HUES64 (cell line): ENCODE measurements around the gene GRK6.

Experiments used
- H3K27ac ChIP-seq: 2 replicates; pipeline ENCODE4 v1.7.0; 2013; ENCODE audit warnings: low read depth, low read length, inconsistent platforms
- H3K27me3 ChIP-seq: 2 replicates; pipeline ENCODE4 v1.6.1; 2013; ENCODE audit warnings: mild to moderate bottlenecking, low read length; ENCODE audit not compliant: insufficient read depth
- H3K36me3 ChIP-seq: 2 replicates; pipeline ENCODE4 v1.6.1; 2013; ENCODE audit warnings: mild to moderate bottlenecking, low read length; ENCODE audit not compliant: insufficient read depth
- H3K4me1 ChIP-seq: 2 replicates; pipeline ENCODE4 v1.6.1; 2013; ENCODE audit warnings: mild to moderate bottlenecking, low read length, moderate library complexity; ENCODE audit not compliant: insufficient read depth
- H3K4me3 ChIP-seq: 2 replicates; pipeline ENCODE4 v1.5.1; 2013; ENCODE audit warnings: mild to moderate bottlenecking, low read length, moderate library complexity
- H3K9ac ChIP-seq: 2 replicates; pipeline ENCODE4 v1.6.1; 2013; ENCODE audit warnings: mild to moderate bottlenecking, low read depth, low read length
- H3K9me3 ChIP-seq: 2 replicates; pipeline ENCODE4 v1.6.1; 2013; ENCODE audit warnings: low read depth, low read length; ENCODE audit not compliant: insufficient read depth
- WGBS: fragments of 150-250, 120-280 bp; methylation state at CpG from one replicate; pipeline ENCODE4 v1.1.7; 2013; ENCODE audit warnings: missing lambda C conversion rate; 5-methylcytosine and 5-hydroxymethylcytosine counted together

GRK6 gene

DNA sequence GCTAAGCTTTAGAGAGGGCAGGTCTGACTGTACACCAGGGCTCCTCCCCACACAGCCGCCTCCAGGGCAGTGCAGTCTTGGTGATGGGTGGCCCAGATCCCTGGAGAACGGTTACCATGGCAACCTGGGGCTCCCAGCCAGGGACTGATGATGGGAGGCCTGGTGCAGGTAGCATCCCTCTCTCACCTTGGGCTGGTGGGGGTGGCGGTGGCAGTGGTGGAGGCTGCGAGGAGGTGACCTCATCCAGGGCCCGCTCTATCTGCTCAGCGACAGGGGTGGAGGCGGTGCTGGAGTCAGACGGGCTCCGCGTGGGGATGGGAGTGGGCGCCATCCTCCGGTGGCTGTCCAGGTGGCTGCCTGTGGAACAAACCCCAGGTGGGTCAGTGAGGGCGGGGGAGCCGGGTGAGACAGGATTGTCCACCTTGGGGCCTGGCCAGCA, 32.5 kb downstream of the GRK6 start:
- Histone ChIP-seq H3K9ac (no peak overlapping the region), H3K4me3 (no peak overlapping the region), H3K36me3 (peaks cover 62% of the 10 kb centered on the region), H3K9me3 (no peaks in the 10 kb centered on the region), H3K27me3 (peaks cover under 1% of the 10 kb centered on the region; the same call in 1 of the 2 replicates), H3K4me1 (peaks cover 11% of the 10 kb centered on the region; the same call in 1 of the 2 replicates), H3K27ac (0 out of 2 replicates have a peak overlapping the region, but pooled peaks have one; percentile 25)
- 95% methylated on average over 14 of the region's 14 CpGs for WGBS

DNA sequence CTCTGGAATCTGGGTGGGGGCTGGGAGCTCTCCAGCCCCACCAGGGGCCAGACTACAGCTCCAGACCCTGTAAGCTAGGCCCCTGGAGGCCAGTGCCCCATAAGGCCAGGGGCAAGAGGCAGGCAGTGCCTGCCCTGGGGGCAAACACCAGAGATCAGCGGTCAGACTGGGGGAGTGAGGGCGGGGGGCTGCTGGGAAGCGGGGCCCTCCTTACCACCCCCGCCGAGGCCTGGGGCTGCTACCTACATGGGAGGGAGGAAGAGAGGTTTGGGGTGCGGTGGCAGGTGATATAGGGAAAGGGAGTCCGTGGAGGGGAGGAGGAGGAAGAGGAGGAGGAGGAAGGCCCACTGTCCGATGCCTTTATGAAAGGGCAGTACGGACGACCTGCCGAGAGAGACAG, 32.9 kb downstream of the GRK6 start:
- no peak overlapping the region for H3K4me3 ChIP-seq
- H3K36me3 ChIP-seq = peaks cover 62% of the 10 kb centered on the region
- peaks cover 10% of the 10 kb centered on the region; the same call in 1 of the 2 replicates for H3K4me1 ChIP-seq

DNA sequence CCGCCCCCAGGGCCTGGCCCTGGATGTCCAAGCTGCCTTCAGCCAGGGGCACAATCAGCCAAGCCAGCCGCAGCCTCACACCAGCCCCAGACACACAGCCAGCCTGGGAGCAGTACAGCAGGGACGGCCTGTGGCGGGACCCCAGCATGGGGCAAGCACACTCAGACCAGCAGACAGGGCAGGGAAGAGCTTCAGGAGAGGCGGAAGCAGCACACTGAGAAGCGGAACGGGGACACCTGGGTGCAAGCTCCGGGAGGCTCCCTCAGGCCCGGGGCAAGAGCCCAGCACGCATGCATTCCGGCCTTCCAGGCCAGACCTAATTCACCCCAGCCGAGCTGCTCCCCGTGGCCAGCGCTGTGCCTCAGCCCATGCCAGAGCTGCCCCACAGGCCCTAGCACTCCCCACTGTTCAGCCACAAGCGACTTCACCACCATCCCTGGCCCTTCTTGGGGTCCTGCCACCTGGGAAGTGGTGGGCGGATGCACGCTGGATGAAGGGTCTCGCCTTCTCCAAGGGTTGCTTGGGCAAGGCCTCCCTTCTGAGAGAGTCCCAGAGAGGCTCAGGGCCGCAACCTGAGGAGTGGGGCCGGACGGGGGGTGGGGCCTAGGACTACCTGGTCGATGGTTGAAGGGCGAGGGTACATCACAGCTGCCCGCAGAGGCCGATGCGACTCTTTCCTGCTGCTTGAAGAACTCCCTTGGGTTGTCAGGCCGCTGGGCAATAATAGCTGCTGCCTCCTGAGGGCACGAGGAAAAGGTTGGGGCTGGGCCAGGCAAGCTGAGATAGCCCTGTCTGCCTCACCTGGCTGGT, 33.5 kb downstream of the GRK6 start:
- Histone ChIP-seq H3K9ac (no peak overlapping the region), H3K27me3 (no peaks in the 10 kb centered on the region), H3K4me1 (peaks cover 10% of the 10 kb centered on the region; the same call in 1 of the 2 replicates), H3K4me3 (no peak overlapping the region), H3K27ac (0 out of 2 replicates have a peak overlapping the region, but pooled peaks have one; percentile 35), H3K9me3 (no peaks in the 10 kb centered on the region), H3K36me3 (peaks cover 63% of the 10 kb centered on the region)
- 95% methylated on average over 28 of the region's 28 CpGs for WGBS

More for the DNA sequence above, 32.9 kb downstream of the GRK6 start:
- no peaks in the 10 kb centered on the region for H3K9me3 ChIP-seq
- no peaks in the 10 kb centered on the region for H3K27me3 ChIP-seq
- 83% methylated on average over 11 of the region's 11 CpGs for WGBS
- H3K27ac ChIP-seq = 0 out of 2 replicates have a peak overlapping the region, but pooled peaks have one; percentile 25
- no peak overlapping the region for H3K9ac ChIP-seq

DNA sequence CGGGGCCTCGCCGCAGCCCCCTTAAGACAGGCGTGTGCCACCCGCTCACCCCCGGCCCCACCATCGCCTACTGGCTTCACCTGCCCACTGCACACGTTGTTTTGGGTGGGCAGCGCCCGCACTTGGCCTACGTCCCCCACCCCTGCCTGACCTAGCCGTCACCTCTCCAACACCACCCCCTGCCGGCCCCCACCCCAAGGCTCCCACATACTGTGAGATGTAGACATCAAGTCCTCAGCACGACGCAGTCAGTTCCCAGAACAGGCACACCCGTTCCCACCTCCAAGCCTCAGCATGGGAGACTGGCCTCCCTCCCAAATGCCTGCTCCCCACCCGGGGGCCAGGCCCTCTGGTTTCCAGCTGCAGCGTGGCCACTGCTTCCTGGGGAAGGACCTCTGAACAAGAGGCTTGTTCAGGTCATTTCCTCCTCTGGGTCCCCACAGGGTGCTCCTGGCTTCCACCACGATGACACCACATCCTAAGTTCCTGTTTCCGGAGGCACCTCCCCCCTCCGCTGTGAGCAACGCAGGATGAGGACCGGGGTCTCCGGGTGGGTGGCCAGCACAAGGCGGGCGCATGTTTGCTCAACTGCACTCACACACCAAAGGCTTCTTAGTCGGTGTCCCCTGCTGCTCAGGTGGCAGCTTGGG, 35.7 kb downstream of the GRK6 start:
- WGBS = 93% methylated on average over 27 of the region's 27 CpGs
- H3K27ac ChIP-seq = no peak overlapping the region
- H3K36me3 ChIP-seq = peaks cover 80% of the 10 kb centered on the region
- peaks cover 3% of the 10 kb centered on the region; the same call in 1 of the 2 replicates for H3K4me1 ChIP-seq
- 0 out of 2 replicates have a peak, but pooled peaks cover 3% of the 10 kb centered on the region for H3K9me3 ChIP-seq
- no peak overlapping the region for H3K9ac ChIP-seq
- no peak overlapping the region for H3K4me3 ChIP-seq
- H3K27me3 ChIP-seq = no peaks in the 10 kb centered on the region

DNA sequence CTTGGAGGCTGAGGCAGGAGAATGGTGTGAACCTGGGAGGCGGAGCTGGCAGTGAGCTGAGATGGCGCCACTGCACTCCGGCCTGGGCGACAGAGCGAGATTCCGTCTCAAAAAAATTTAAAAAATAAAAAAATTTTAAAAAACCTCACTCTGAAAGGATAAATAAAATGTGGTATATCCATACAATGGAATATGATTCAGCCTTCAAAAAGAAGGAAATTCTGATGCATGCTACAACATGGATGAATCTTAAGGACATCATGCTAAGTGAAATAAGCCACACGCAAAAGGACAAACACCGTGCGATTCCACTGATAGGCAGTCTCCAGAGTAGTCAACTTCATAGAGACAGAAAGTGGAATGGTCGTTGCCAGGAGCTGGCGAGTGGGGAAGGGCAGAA, 38.6 kb downstream of the GRK6 start:
- 86% methylated on average over 9 of the region's 11 CpGs for WGBS
- Histone ChIP-seq H3K27ac (no peak overlapping the region), H3K4me1 (peaks cover 6% of the 10 kb centered on the region), H3K27me3 (no peaks in the 10 kb centered on the region), H3K4me3 (no peak overlapping the region), H3K9ac (no peak overlapping the region), H3K9me3 (0 out of 2 replicates have a peak, but pooled peaks cover 3% of the 10 kb centered on the region), H3K36me3 (peaks cover 82% of the 10 kb centered on the region)

DNA sequence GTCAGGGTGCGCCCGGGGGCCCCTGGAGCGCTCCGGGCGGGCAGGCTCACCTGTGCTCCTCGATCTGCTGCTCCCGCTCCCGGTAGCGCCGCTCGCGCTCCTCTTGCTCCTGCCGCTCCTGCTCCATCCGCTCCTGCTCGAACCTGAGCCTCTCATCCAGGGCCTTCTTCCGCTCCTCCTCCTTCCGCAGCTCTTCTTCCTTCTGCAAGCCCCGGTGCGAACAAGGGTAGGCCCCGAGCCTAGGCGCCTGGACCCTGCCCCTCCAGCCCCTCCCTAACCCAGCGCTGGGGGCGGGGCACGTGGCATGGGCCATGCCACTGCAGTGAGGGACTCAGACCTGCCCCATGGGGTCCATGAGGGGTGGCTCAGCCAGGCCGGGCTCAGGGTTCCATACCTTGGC, 40.4 kb downstream of the GRK6 start:
- Histone ChIP-seq H3K9me3 (0 out of 2 replicates have a peak, but pooled peaks cover 3% of the 10 kb centered on the region), H3K4me3 (no peak overlapping the region), H3K27me3 (no peaks in the 10 kb centered on the region), H3K9ac (no peak overlapping the region), H3K4me1 (peaks cover 23% of the 10 kb centered on the region), H3K36me3 (peaks cover 84% of the 10 kb centered on the region), H3K27ac (no peak overlapping the region)
- WGBS = 96% methylated on average over 25 of the region's 25 CpGs

DNA sequence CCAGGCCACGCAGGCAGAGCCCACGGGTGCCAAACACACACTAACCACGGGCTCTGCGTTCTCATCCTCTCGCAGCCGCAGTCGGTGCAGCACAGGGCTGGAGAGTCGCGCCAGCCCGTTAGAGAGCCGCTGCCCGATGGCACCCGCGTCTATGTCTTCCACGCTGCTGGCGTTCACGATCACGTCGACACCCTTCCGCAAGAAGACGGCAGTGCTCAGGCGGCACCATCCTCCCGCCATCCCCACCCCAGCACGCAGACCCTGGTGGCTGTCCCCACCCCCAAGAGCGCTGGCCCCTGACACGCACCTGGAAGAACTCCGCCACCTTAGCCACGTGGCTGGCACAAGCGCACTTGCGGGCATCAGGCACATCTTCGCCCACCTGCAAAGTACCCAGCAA, 41.0 kb downstream of the GRK6 start:
- 0 out of 2 replicates have a peak, but pooled peaks cover 3% of the 10 kb centered on the region for H3K9me3 ChIP-seq
- H3K27ac ChIP-seq = no peak overlapping the region
- no peak overlapping the region for H3K4me3 ChIP-seq
- 96% methylated on average over 31 of the region's 31 CpGs for WGBS
- no peaks in the 10 kb centered on the region for H3K27me3 ChIP-seq
- peaks cover 82% of the 10 kb centered on the region for H3K36me3 ChIP-seq
- H3K9ac ChIP-seq = no peak overlapping the region
- H3K4me1 ChIP-seq = peaks cover 26% of the 10 kb centered on the region

DNA sequence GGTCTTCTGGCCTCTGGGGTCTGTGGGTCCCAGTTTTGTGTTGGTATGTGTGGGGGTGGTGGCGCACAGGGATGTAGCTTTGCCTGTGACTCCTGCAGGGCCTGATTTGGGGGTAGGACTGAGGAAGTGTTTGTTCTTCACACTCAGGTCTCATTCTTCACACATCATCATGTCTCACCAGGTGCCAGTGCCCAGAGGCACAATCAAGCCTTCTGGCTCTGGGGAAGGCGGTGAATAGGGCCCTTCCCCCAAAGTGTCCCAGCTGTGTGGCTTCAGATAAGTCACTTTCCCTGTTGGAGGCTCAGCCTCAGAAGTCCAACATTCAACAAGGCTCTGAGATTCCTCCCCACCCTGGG, 41.8 kb downstream of the GRK6 start:
- Histone ChIP-seq H3K27me3 (no peaks in the 10 kb centered on the region), H3K9ac (no peak overlapping the region), H3K9me3 (0 out of 2 replicates have a peak, but pooled peaks cover 3% of the 10 kb centered on the region), H3K27ac (peak overlapping the region; percentile 6; the same call in 1 of the 2 replicates), H3K4me1 (peaks cover 26% of the 10 kb centered on the region), H3K36me3 (peaks cover 75% of the 10 kb centered on the region), H3K4me3 (no peak overlapping the region)
- 78% methylated on average over 1 of the region's 2 CpGs for WGBS

DNA sequence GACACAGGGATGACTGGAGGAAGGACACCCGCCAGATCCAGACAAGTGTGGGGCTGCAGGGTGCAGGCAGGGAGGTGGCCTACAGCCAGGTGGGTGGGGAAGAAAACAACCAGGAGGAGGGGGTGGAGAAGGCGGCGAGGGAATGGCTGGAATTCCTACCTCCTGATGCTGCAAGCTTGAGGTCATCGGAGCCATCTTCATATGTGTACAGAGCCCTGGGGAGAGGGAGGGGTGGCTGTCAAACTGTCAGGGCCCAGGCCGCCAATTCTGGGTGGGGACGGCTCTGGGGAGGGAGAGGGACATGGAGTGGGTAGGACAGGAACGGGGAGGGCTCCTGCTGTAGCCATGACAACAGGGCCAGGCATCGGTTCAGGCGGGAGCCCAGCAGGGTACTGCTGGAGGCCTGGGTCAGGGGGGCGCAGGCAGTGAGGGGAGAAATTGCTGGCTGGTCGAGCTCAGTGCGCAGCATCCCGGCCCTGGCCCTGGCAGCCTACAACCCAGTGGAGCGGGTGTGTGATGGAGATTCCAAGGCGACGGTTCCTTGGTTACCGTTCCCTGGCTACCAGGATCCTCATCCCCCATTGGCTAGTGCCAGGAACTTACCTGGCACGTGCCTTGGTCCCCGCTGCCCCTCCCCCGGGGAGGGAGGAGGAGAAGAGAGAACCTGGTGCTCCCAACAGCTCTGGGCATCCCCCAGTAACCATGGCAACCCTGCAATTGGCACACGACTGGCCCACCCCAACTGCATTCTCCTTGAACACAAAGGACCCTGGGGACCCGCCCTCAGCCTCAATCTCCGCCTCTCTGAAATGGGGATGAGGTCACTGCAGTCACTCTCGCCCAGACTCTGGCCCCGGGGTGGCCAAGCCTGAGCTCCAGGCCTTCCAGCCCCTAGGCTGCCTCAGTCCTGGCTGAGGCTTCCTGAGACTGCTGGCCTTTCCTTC, 42.5 kb downstream of the GRK6 start:
- no peak overlapping the region for H3K9ac ChIP-seq
- peak overlapping the region; percentile 65 for H3K27ac ChIP-seq
- H3K27me3 ChIP-seq = no peaks in the 10 kb centered on the region
- H3K4me3 ChIP-seq = no peak overlapping the region
- peaks cover 27% of the 10 kb centered on the region for H3K4me1 ChIP-seq
- H3K9me3 ChIP-seq = 0 out of 2 replicates have a peak, but pooled peaks cover 3% of the 10 kb centered on the region
- 64% methylated on average over 24 of the region's 25 CpGs for WGBS
- peaks cover 70% of the 10 kb centered on the region for H3K36me3 ChIP-seq

DNA sequence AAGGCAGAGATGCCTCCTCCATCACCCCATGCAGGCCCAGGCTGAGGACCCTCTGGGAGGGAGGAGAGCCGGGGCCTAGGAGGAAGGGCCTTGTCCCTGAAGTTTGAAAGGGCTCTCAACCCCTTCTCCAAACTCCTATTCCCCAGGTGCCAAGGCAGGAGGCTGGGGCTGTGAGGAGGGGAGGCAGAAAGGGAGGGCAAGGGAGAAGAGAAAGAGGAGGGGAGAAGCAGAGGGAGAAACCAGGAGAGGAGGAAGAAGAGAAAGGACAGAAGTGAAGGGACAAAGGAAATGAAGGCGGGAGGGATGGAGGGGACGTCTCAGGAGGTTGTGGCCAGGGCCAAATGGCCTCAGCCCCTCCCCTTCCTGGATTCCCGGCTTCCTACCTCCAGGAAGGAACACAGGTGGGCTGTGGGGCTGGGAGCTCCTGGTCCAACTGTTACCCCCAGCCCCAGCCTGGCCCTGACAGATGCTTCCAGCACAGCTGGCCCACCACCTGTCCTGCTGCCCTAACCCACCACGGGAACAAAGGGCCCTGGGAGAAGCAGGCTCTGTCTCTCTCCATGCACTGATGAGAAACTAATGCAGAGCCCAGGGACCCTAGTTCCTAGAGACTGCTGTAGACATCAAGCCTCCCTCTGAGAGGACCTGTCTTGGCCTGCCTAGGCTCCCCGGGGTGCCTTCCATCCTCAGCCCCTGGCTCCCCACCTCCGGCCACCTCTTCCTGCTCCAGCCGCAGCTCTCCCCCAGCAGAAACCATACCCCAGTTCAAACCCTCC, 43.5 kb downstream of the GRK6 start:
- Histone ChIP-seq H3K4me3 (0 out of 2 replicates have a peak overlapping the region, but pooled peaks have one; percentile 0), H3K36me3 (peaks cover 70% of the 10 kb centered on the region), H3K9ac (no peak overlapping the region), H3K4me1 (peaks cover 33% of the 10 kb centered on the region), H3K27me3 (no peaks in the 10 kb centered on the region), H3K9me3 (0 out of 2 replicates have a peak, but pooled peaks cover 3% of the 10 kb centered on the region), H3K27ac (peak overlapping the region; percentile 65)
- WGBS = 74% methylated on average over 7 of the region's 8 CpGs
